ENCODE measurements around the gene PDE4B.

The PDE4B gene

GRCh38 chr1:65983500-65983899, 190.8 kb downstream of the PDE4B start:
- in situ Hi-C loops (cut with MboI; ENCODE audit: low sequenced_read_pairs, unreplicated experiment) = no loop called here
- TF ChIP-seq CTCF (IDR thresholded peaks at IDR 0.05; ENCODE audit: borderline replicate concordance, control extremely low read depth, extremely low read depth, insufficient read depth, missing control alignments) = no peak
- DNase-seq (ENCODE audit: low spot score) = no peak

- in situ Hi-C loops (cut with MboI; ENCODE audit: low sequenced_read_pairs, unreplicated experiment) = no loop called here
- no peak for TF ChIP-seq CTCF (IDR thresholded peaks at IDR 0.05; ENCODE audit: borderline replicate concordance, control extremely low read depth, extremely low read depth, insufficient read depth, missing control alignments)
- DNase-seq (ENCODE audit: low spot score) = no peak
Measured at GRCh38 chr1:65985393-65986066, 192.8 kb downstream of the PDE4B start.

DNA sequence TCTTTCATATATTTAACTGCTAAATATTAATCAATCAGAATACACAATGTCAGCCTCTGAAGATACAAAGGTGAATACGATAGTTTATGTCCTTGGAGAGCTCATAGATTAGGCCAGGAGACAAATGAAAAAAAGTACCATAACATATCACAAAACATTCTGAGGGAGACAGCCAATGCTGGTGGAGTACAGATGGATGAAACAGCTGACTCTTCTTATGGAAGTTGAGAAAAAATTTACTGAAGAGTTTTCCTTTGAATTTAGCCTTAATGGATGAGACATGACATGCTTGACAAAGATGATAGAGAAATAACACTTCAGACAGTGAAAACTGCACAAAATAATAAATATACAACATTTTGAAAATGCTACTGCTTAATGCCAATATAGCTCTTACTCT, 193.5 kb downstream of the PDE4B start:
- in situ Hi-C loops (cut with MboI; ENCODE audit: low sequenced_read_pairs, unreplicated experiment) = no loop called here
- no peak for DNase-seq (ENCODE audit: low spot score)
- TF ChIP-seq CTCF (IDR thresholded peaks at IDR 0.05; ENCODE audit: borderline replicate concordance, control extremely low read depth, extremely low read depth, insufficient read depth, missing control alignments) = no peak

DNA sequence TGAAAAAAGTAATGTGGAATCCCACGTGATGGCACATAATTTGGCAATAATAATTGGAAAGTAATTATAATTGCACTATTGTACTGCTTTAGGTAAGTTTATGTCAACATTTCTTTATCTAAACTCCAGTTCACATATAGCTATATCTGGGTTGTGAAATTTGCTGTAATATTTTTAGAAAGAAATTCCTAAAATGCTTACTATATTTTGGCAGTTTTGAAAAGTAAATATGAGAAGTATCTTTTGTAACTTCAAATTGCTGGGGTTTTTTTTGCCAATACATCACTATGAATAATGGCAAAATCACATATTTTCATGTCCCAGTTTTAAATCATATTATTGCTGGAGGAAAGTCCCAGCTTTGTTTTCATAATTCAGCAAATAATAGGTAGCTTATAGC, 197.5 kb downstream of the PDE4B start:
- DNase-seq (ENCODE audit: low spot score) = no peak
- in situ Hi-C loops (cut with MboI; ENCODE audit: low sequenced_read_pairs, unreplicated experiment) = no loop called here
- no peak for TF ChIP-seq CTCF (IDR thresholded peaks at IDR 0.05; ENCODE audit: borderline replicate concordance, control extremely low read depth, extremely low read depth, insufficient read depth, missing control alignments)

DNA sequence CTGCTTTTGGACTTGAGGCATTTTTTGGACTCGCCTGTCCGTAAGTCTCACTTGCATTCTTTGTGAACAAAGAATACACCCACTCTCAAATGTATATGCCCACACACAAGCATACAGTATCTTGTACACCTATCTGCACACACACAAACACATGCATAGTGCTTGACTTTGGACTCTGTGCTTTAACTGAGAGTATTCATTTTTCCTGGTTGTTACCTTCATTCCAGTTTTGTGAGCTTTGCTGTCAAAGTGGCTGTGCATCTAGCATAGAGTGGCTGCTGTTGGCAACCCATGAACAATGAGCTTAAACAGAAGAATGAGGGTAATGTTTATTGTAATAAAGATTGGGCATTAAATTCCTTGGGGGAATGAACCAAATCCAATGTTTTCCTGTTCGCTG, 199.0 kb downstream of the PDE4B start:
- no peak for TF ChIP-seq CTCF (IDR thresholded peaks at IDR 0.05; ENCODE audit: borderline replicate concordance, control extremely low read depth, extremely low read depth, insufficient read depth, missing control alignments)
- DNase-seq (ENCODE audit: low spot score) = no peak
- in situ Hi-C loops (cut with MboI; ENCODE audit: low sequenced_read_pairs, unreplicated experiment) = no loop called here

DNA sequence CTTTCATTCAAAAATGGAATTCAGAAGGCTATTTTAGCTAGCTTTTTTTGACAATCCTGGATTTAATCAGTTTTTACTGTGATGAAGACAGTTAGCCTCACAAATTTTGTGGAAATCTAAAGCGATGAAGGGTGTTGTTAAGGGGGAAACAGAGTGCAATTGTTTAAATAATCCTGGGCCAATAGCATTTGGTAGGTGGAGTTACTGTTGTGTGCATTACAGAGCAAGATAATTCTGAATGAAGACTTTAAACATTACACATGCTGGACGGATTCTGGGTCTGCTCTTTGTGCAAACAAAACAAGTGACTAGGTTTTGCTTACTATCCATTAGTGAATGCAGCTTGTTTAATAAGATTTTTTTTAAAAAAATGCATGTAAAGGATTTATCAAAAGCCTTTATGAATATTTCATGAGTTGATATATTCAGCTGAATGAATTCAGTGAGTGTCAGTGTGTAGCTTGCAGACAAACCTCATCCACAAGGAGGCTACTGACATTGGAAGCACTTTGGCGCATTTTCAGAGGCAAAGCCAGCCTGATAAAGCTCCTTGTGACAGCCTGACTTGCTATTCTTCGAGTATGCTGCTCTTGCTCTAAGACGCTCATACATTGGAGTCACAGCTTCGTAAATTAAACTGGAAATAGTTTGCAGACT, 199.6 kb downstream of the PDE4B start:
- in situ Hi-C loops (cut with MboI; ENCODE audit: low sequenced_read_pairs, unreplicated experiment) = no loop called here
- DNase-seq (ENCODE audit: low spot score) = no peak
- TF ChIP-seq CTCF (IDR thresholded peaks at IDR 0.05; ENCODE audit: borderline replicate concordance, control extremely low read depth, extremely low read depth, insufficient read depth, missing control alignments) = no peak

All from GM13976 (cell line).